Fibroblast of mammary gland (primary cell): Measurements from ENCODE around the gene FAM181A.

Experiments
- DNase-seq: peaks from one replicate; pipeline ENCODE4 v3.0.0-alpha.2; 2010; ENCODE audit warnings: low read depth
- H3K4me3 ChIP-seq: 2 replicates; pipeline ENCODE4 v1.5.1; 2011; ENCODE audit warnings: low read depth, mild to moderate bottlenecking, low read length, moderate library complexity; ENCODE audit not compliant: control insufficient read depth
- TF ChIP-seq, protein P1 (sequence below): conservative IDR thresholded peaks from 2 replicates; pipeline ENCODE4 v1.5.1; 2011; ENCODE audit warnings: low read depth, low read length, inconsistent platforms; ENCODE audit not compliant: control insufficient read depth, insufficient read depth

FAM181A gene

DNA sequence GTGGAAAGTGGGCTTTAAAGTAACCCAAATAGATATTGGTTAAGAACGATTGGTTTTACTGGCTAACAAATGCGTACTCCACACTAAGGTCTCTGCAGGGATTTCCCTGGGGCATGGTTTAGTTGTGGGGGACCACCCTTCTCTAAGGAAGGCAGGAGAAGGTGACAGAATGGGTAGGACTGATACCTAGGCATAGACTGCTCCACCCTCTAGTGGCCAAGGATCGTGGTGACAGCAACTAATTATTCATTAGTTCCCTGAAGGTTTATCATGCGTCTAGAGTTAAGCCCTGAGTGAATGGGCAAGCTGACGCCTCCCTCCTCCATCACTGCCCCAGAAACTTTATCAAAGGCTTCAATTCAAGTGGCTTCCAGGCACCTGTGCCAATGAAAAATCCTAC lies 9.1 kb downstream of the FAM181A start:
- H3K4me3 ChIP-seq = no peak overlapping the region
- DNase-seq = no peak
- TF ChIP-seq, protein P1, sequence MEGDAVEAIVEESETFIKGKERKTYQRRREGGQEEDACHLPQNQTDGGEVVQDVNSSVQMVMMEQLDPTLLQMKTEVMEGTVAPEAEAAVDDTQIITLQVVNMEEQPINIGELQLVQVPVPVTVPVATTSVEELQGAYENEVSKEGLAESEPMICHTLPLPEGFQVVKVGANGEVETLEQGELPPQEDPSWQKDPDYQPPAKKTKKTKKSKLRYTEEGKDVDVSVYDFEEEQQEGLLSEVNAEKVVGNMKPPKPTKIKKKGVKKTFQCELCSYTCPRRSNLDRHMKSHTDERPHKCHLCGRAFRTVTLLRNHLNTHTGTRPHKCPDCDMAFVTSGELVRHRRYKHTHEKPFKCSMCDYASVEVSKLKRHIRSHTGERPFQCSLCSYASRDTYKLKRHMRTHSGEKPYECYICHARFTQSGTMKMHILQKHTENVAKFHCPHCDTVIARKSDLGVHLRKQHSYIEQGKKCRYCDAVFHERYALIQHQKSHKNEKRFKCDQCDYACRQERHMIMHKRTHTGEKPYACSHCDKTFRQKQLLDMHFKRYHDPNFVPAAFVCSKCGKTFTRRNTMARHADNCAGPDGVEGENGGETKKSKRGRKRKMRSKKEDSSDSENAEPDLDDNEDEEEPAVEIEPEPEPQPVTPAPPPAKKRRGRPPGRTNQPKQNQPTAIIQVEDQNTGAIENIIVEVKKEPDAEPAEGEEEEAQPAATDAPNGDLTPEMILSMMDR = peak; percentile 36

DNA sequence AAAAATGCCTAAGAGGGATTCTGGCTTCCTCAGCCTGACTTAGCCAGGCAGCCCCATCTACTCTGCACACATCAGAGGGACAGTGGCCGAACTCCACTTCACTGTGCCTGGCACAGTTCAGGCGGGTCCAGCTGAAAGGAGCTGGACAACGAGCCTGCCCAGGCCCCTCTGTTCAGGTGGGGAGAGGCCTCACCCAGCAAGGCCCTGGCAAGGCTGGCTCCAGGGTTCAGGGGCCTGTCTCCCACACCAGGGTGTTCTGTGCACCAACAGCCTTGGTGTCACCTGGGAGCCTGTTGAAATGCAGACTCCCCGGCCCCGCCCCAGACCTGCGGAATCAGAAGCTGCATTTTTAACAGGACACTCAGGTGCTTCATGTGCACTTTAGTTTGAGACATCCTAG lies 9.8 kb downstream of the FAM181A start:
- no peak for DNase-seq
- H3K4me3 ChIP-seq = no peak overlapping the region
- TF ChIP-seq, protein P1 = no peak

DNA sequence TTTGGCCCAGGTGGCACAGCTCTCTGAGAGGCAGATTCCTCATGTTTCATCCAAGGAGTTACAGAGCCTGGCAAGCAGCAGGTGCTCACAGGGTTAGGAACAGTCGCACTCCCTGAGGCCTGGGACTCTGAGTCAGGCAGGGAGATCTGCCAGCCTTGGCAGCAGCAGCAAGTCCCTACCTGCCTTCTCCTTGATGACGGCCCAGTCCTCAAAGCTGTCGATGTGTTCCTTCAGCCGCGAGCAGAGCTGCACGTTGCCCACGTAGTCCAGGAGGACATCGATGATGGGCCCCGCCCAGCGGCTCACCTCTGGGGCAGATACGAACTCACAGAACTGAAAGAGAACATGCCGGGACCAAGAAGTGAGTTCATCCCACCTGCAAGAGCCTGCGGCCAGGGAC lies 10.4 kb downstream of the FAM181A start:
- TF ChIP-seq, protein P1 = no peak
- no peak for DNase-seq
- no peak overlapping the region for H3K4me3 ChIP-seq

DNA sequence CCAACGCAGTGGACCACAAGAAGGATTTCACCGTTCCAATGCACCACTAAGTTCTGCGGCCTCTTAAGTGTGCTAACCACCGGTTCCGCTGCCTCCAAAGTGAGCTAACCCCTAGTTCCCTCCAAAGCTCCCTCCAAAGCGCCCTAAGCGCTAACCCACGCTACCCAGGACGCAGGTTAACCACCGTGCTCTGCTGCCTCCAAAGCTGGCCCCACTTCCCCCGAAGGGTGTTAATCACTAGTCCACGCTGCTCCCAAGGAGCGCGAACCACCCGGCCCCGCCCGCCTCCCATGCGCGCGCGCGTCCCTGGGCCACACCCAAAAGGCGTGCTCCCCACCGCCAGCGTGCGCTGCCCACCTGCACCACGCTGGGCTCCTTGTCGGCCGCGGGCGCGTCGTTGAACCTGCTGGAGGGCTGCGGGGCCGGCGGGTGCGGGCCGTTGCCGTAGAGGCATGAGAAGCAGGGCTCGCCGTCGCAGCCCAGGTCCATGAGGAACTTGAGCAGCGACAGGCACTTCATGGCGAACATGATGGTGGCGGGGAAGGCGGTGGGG lies 11.7 kb downstream of the FAM181A start:
- DNase-seq = no peak
- no peak overlapping the region for H3K4me3 ChIP-seq

DNA sequence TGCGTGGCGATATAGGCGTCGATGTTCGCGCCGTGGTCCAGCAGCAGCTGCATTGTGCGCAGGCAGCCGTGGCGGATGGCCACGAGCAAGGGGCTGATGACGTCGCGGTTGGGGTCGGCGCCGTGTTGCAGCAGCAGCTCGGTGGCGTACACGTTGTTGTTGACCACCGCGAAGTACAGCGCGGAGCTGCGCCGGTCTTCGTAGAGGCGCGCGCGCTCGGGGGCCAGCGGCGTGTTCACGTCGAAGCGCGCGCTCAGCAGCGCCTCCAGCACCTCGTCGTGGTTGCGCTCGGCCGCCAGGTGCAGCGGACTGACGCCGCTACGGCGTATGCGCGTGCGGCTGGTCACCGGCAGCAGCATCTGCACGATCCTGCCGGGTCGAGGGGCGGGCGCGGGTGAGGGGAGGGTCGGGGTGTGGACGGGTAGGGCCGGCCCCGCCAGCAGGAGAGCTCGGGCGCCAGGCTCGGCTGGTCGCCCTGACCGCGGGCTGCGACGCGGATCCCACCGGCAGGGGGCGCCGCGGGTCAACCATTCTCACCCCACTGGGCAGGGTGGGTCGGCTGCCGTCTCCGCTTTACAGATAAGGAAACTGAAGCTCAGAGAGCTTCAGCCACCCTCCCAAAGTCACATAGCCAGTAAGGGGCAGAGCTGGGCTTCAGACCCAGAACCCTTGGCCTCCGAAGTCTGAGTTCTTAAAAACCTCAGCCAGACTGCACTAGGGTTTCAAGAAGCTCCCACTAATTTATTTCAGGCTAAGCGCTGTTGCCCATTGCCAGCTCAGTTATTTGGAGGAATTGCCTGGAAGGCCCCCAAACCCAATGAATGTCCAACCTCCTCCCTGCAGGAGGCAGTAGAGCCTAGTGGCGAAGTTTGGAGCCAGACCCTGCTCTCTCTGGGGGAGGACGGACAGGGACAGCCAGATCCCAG lies 12.4 kb downstream of the FAM181A start:
- H3K4me3 ChIP-seq = no peak overlapping the region
- TF ChIP-seq, protein P1 = peak; percentile 28
- DNase-seq = peak; percentile 62

More for the DNA sequence above, 11.7 kb downstream of the FAM181A start:
- TF ChIP-seq, protein P1 = no peak

DNA sequence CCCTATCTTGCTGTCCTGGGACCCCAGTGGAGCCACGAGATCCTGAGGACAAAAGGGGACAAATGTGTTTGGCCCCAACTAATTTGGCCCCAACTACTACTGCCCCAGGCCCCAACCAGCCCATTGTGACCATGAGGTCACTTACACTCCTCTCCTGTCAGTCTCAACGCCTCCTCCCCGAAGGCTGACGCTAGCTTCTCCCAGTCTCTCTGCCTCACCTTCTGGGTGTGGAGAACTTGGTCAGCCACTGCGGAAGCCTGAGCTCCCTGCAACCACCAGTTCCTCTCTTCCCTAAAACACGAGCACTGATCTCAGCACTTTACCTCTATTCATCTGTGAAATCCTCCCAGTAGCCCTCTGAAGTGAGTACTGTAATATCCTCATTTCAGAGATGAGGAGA lies 13.3 kb downstream of the FAM181A start:
- TF ChIP-seq, protein P1 = no peak
- no peak for DNase-seq

More for the DNA sequence above, 13.3 kb downstream of the FAM181A start:
- no peak overlapping the region for H3K4me3 ChIP-seq
